ENCODE data around the gene KIF7. TPM values are rescaled to one million over a fixed set of nuclear protein-coding genes. Genes with fewer than 3 reads are reported as not detected.

KIF7 gene
- polyA plus RNA-seq, 3 donors: not detected

DNA sequence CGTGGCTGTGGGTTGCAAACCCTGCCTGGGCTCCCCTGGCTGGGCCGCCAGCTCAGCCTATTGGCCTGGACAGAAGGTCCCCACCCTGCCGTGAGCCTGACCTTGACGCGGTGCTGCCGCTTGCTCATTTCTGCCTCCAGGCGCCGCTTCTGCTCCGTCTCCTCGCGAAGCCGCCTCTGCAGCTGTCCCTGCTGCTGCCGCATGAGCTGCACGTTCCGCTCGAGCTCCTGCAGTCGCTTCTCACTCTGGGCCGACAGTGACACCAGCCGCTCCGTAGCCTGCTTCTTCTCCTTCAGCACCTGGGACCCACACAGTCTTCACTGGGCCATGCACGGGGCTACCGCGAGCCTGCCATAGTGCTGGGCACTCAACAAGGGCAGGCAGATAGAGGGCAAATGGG is 21.7 kb downstream of the KIF7 start:
- Histone ChIP-seq H3K4me3 (replicated peaks in 1 of 3; ENCODE audit: low read depth in 2 of 3, low read length in 3 of 3) (no peak overlapping the region), H3K4me2 (replicated peaks; ENCODE audit: extremely low read depth, low read length, poor library complexity, severe bottlenecking) (no peak overlapping the region), H3K36me3 (replicated peaks in 1 of 2; ENCODE audit: control insufficient read depth in 1 of 2, insufficient read depth in 2 of 2, low read length in 2 of 2) (peaks cover 23 to 29% of the 10 kb centered on the region in 2 donors), H2AFZ (ENCODE audit: insufficient read depth, low read depth, low read length, poor library complexity, severe bottlenecking) (no peak overlapping the region), H3K79me2 (ENCODE audit: insufficient read depth, low read length) (no peaks in the 10 kb centered on the region), H4K20me1 (ENCODE audit: insufficient read depth, low read length) (no peaks in the 10 kb centered on the region), H3K4me1 (ENCODE audit: control insufficient read depth in 1 of 2, insufficient read depth in 2 of 2, low read length in 2 of 2) (no peaks in the 10 kb centered on the region), H3K9me3 (replicated peaks in 1 of 2; ENCODE audit: control insufficient read depth in 1 of 2, insufficient read depth in 1 of 2, low read length in 2 of 2) (peaks cover 9 to 51% of the 10 kb centered on the region in 2 donors), H3K9ac (ENCODE audit: insufficient read depth, low read length, poor library complexity, severe bottlenecking) (no peak overlapping the region), H3K27me3 (ENCODE audit: control insufficient read depth in 2 of 2, insufficient read depth in 2 of 2, low read length in 2 of 2) (no peaks in the 10 kb centered on the region), H3K27ac (ENCODE audit: low read depth in 1 of 2, low read length in 2 of 2) (no peak overlapping the region)
- peaks cover 1 to 3% (median 1%) of the 10 kb centered on the region in 3 donors for H3K27me3 Mint-ChIP-seq (ENCODE audit: low read depth in 3 of 3)
- TF ChIP-seq, protein P1, sequence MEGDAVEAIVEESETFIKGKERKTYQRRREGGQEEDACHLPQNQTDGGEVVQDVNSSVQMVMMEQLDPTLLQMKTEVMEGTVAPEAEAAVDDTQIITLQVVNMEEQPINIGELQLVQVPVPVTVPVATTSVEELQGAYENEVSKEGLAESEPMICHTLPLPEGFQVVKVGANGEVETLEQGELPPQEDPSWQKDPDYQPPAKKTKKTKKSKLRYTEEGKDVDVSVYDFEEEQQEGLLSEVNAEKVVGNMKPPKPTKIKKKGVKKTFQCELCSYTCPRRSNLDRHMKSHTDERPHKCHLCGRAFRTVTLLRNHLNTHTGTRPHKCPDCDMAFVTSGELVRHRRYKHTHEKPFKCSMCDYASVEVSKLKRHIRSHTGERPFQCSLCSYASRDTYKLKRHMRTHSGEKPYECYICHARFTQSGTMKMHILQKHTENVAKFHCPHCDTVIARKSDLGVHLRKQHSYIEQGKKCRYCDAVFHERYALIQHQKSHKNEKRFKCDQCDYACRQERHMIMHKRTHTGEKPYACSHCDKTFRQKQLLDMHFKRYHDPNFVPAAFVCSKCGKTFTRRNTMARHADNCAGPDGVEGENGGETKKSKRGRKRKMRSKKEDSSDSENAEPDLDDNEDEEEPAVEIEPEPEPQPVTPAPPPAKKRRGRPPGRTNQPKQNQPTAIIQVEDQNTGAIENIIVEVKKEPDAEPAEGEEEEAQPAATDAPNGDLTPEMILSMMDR (IDR thresholded peaks at IDR 0.05): no peak
- no peak overlapping the region for H3K4me3 Mint-ChIP-seq
- no peaks in the 10 kb centered on the region for H3K4me1 Mint-ChIP-seq
- peaks cover 26 to 33% of the 10 kb centered on the region in 2 donors for H3K36me3 Mint-ChIP-seq
- H3K27ac Mint-ChIP-seq: no peak overlapping the region
- H3K9me3 Mint-ChIP-seq: peaks cover 36 to 54% (median 49%) of the 10 kb centered on the region in 7 donors
- no peak for DNase-seq
- intact Hi-C loops (cut with micrococcal nuclease): no loop called here
- 95% methylated on average over 23 of the region's 23 CpGs for WGBS (ENCODE audit: insufficient coverage)

GRCh38 chr15:89632563-89633430 is 22.5 kb downstream of the KIF7 start:
- H3K9me3 Mint-ChIP-seq: peaks cover 36 to 54% (median 49%) of the 10 kb centered on the region in 7 donors
- no peak for DNase-seq
- H3K79me2 ChIP-seq (ENCODE audit: insufficient read depth, low read length): no peaks in the 10 kb centered on the region
- H3K4me1 ChIP-seq (ENCODE audit: control insufficient read depth in 1 of 2, insufficient read depth in 2 of 2, low read length in 2 of 2): no peaks in the 10 kb centered on the region
- H3K4me3 ChIP-seq (replicated peaks in 1 of 3; ENCODE audit: low read depth in 2 of 3, low read length in 3 of 3): no peak overlapping the region
- H3K36me3 ChIP-seq (replicated peaks in 1 of 2; ENCODE audit: control insufficient read depth in 1 of 2, insufficient read depth in 2 of 2, low read length in 2 of 2): peaks cover 31 to 37% of the 10 kb centered on the region in 2 donors
- H3K27ac ChIP-seq (ENCODE audit: low read depth in 1 of 2, low read length in 2 of 2): no peak overlapping the region
- peaks cover 30 to 41% of the 10 kb centered on the region in 2 donors for H3K36me3 Mint-ChIP-seq
- H3K9ac ChIP-seq (ENCODE audit: insufficient read depth, low read length, poor library complexity, severe bottlenecking): no peak overlapping the region
- 97% methylated on average over 14 of the region's 18 CpGs for WGBS (ENCODE audit: insufficient coverage)
- no peaks in the 10 kb centered on the region for H3K27me3 ChIP-seq (ENCODE audit: control insufficient read depth in 2 of 2, insufficient read depth in 2 of 2, low read length in 2 of 2)
- TF ChIP-seq, protein P1 (IDR thresholded peaks at IDR 0.05): no peak
- no peaks in the 10 kb centered on the region for H4K20me1 ChIP-seq (ENCODE audit: insufficient read depth, low read length)
- intact Hi-C loops (cut with micrococcal nuclease): no loop called here
- no peak overlapping the region for H2AFZ ChIP-seq (ENCODE audit: insufficient read depth, low read depth, low read length, poor library complexity, severe bottlenecking)
- no peak overlapping the region for H3K27ac Mint-ChIP-seq
- no peak overlapping the region for H3K4me2 ChIP-seq (replicated peaks; ENCODE audit: extremely low read depth, low read length, poor library complexity, severe bottlenecking)
- H3K4me1 Mint-ChIP-seq: no peaks in the 10 kb centered on the region
- peaks cover 9 to 56% of the 10 kb centered on the region in 2 donors for H3K9me3 ChIP-seq (replicated peaks in 1 of 2; ENCODE audit: control insufficient read depth in 1 of 2, insufficient read depth in 1 of 2, low read length in 2 of 2)
- no peak overlapping the region for H3K4me3 Mint-ChIP-seq
- peaks cover 1 to 3% (median 1%) of the 10 kb centered on the region in 3 donors for H3K27me3 Mint-ChIP-seq (ENCODE audit: low read depth in 3 of 3)
